Left lung (tissue), 10 donors: ENCODE results near the gene ARMCX1. TPM values are rescaled to one million over a fixed set of nuclear protein-coding genes. Genes with fewer than 3 reads are reported as not detected.
"Not testable (repeated sequence)": the region's sequence is repeated elsewhere in the genome, so short reads cannot be mapped to it uniquely, and the experiment has no call there.

Experiments
- ATAC-seq: fragments of 200-7000 bp; cut with Tn5 transposase; one replicate; pipeline ENCODE4 v1.9.1; 2020; ENCODE audit warnings: moderate library complexity
- DNase-seq, 4 donors: peaks; one replicate each; pipeline ENCODE4 v3.0.0-alpha.2; 2013 to 2020
- H3K27ac ChIP-seq, 2 donors: fragments of 200-600 bp; sonication (generic) in 1 of 2; one replicate each; pipeline versions ENCODE4 v1.5.0 to v1.8.0; 2020 to 2021
- H3K27me3 ChIP-seq, 2 donors: fragments of 200-600 bp; sonication (generic) in 1 of 2; one replicate each; pipeline versions ENCODE4 v1.5.0 to v1.8.0; 2020 to 2021
- H3K36me3 ChIP-seq, 2 donors: fragments of 200-600 bp; sonication (generic) in 1 of 2; one replicate each; pipeline versions ENCODE4 v1.5.0 to v1.8.0; 2020 to 2021
- H3K4me1 ChIP-seq, 2 donors: fragments of 200-600 bp; one replicate each; pipeline ENCODE4 v1.8.0; 2021
- H3K4me3 ChIP-seq, 2 donors: fragments of 200-600 bp; sonication (generic) in 1 of 2; one replicate each; pipeline versions ENCODE4 v1.5.0 to v1.8.0; 2020 to 2021; ENCODE audit warnings: mild to moderate bottlenecking in 1 of 2
- H3K9me3 ChIP-seq, 2 donors: fragments of 200-600 bp; sonication (generic) in 1 of 2; one replicate each; pipeline versions ENCODE4 v1.5.0 to v1.8.0; 2020 to 2021
- CTCF ChIP-seq, 2 donors: fragments of 200-600 bp; sonication (generic) in 1 of 2; IDR thresholded peaks; one replicate each; pipeline versions ENCODE4 v1.5.0 to v1.8.0; 2021; ENCODE audit warnings: antibody characterized with exemption in 2 of 2
- intact Hi-C, 2 donors: fragments of 100-400 bp; cut with DNase I; formaldehyde crosslinking; loops; one replicate each; pipeline versions ENCODE4 v1.11.2 to v1.14.2; 2022
- polyA plus RNA-seq, 6 donors: library from polyadenylated mRNA; unstranded; fragments of 120-200 nt; gene quantifications; one replicate each; pipeline ENCODE4 v1.2.1, GENCODE V29; 2013; ENCODE audit not compliant: insufficient read length in 6 of 6
- total RNA-seq, 2 donors: library from RNA; stranded (reverse); fragmentation: NEBNext Ultra II Directional; extraction: Animal tissue kit (Norgen Biotek cat#: 25700); gene quantifications; one replicate each; pipeline ENCODE4 v1.2.1, GENCODE V29; 2021
- donor health status: DM: no; HTN: yes; CAD: no.
- donor health status: DM: no; HTN: no; CAD: no.

Gene ARMCX1
- total and polyA plus RNA-seq, 8 donors: 24.7 to 63.6 (median 54.0) TPM

- DNase-seq (peak in 1 of 4 donors; percentile 72), ATAC-seq (peak; percentile 94)
- Histone ChIP-seq H3K27ac (no peak overlapping the region), H3K27me3 (peaks cover 0 to 4% of the 10 kb centered on the region in 2 donors), H3K4me1 (no peaks in the 10 kb centered on the region), H3K4me3 (no peak overlapping the region), H3K36me3 (no peaks in the 10 kb centered on the region), H3K9me3 (no peaks in the 10 kb centered on the region)
- peak; percentile 23 to 49 for TF ChIP-seq CTCF (IDR thresholded peaks at IDR 0.05)
- intact Hi-C loops: loop anchor here in 1 of 2 donors (5.0 kb wide), 1 partner anchor 206 kb away; no protein-coding TSS in a partner anchor
These were observed 45.5 kb downstream of the ARMCX1 start for GRCh38 chrX:101595739-101596419.

GRCh38 chrX:101599592-101599991, 49.2 kb downstream of the ARMCX1 start:
- H3K9me3 ChIP-seq, H3K27me3 ChIP-seq, H3K4me1 ChIP-seq, DNase-seq, ATAC-seq, H3K4me3 ChIP-seq, H3K36me3 ChIP-seq, H3K27ac ChIP-seq: not testable (repeated sequence)
- intact Hi-C loops: loop anchor here in 1 of 2 donors (5.0 kb wide), 1 partner anchor 203 kb away; no protein-coding TSS in a partner anchor

- no peak for TF ChIP-seq CTCF (IDR thresholded peaks at IDR 0.05)
- Histone ChIP-seq H3K27me3 (peaks cover 0 to 6% of the 10 kb centered on the region in 2 donors), H3K4me3 (no peak overlapping the region), H3K9me3 (no peaks in the 10 kb centered on the region), H3K27ac (no peak overlapping the region), H3K36me3 (no peaks in the 10 kb centered on the region), H3K4me1 (no peaks in the 10 kb centered on the region)
- ATAC-seq (no peak), DNase-seq (peak in 1 of 4 donors; percentile 50)
- intact Hi-C loops: no loop called here
These were observed 51.7 kb downstream of the ARMCX1 start for GRCh38 chrX:101602077-101602476.

Other genes with a start within 250 kb of the ARMCX1 start
- 10 to 100 TPM; 10.2 to 15.5 TPM for gene TIMM8A, start 201.8 kb upstream of the ARMCX1 start, total RNA-seq
- gene TIMM8A, start 201.8 kb upstream of the ARMCX1 start, polyA plus RNA-seq: 10 to 100 TPM; 13.9 to 16.5 (median 15.2) TPM
- gene BTK, start 164.4 kb upstream of the ARMCX1 start, total RNA-seq: 10 to 100 TPM; 17.9 to 26.6 TPM
- 1 to 10 TPM; 4.2 to 6.4 (median 4.5) TPM for gene BTK, start 164.4 kb upstream of the ARMCX1 start, polyA plus RNA-seq
- 100 to 1,000 TPM; 127 to 169 TPM for gene RPL36A, start 159.5 kb upstream of the ARMCX1 start, total RNA-seq
- 1,000 to 10,000 TPM; 1,057 to 1,743 (median 1,517) TPM for gene RPL36A, start 159.5 kb upstream of the ARMCX1 start, polyA plus RNA-seq
- 10 to 100 TPM; 30.1 to 57.7 TPM for gene GLA, start 142.6 kb upstream of the ARMCX1 start, total RNA-seq
- gene GLA, start 142.6 kb upstream of the ARMCX1 start, polyA plus RNA-seq: 10 to 100 TPM; 26.2 to 30.7 (median 27.8) TPM
- 10 to 100 TPM; 66.2 to 71.5 TPM for gene HNRNPH2, start 142.3 kb upstream of the ARMCX1 start, total RNA-seq
- gene HNRNPH2, start 142.3 kb upstream of the ARMCX1 start, polyA plus RNA-seq: 100 to 1,000 TPM in 4 of 6 donors, 10 to 100 TPM in 2; 86.0 to 107 (median 101) TPM
- 10 to 100 TPM; 11.5 to 11.6 TPM for gene ARMCX4, start 65.1 kb upstream of the ARMCX1 start, total RNA-seq
- gene ARMCX4, start 65.1 kb upstream of the ARMCX1 start, polyA plus RNA-seq: 10 to 100 TPM; 25.9 to 33.9 (median 31.6) TPM
- gene ARMCX6, start 67.5 kb downstream of the ARMCX1 start, total RNA-seq: 10 to 100 TPM; 44.7 to 52.3 TPM
- gene ARMCX6, start 67.5 kb downstream of the ARMCX1 start, polyA plus RNA-seq: 100 to 1,000 TPM in 3 of 6 donors, 10 to 100 TPM in 3; 82.7 to 106 (median 101) TPM
- gene ARMCX3, start 72.6 kb downstream of the ARMCX1 start, total RNA-seq: 10 to 100 TPM; 54.8 to 71.9 TPM
- gene ARMCX3, start 72.6 kb downstream of the ARMCX1 start, polyA plus RNA-seq: 100 to 1,000 TPM in 5 of 6 donors, 10 to 100 TPM in 1; 97.1 to 114 (median 109) TPM
- 10 to 100 TPM; 47.0 to 53.5 TPM for gene ARMCX2, start 109.3 kb downstream of the ARMCX1 start, total RNA-seq
- gene ARMCX2, start 109.3 kb downstream of the ARMCX1 start, polyA plus RNA-seq: 100 to 1,000 TPM in 5 of 6 donors, 10 to 100 TPM in 1; 98.2 to 133 (median 105) TPM